ENCODE measurements around the gene PPIL3.
"Not testable (repeated sequence)": the region's sequence is repeated elsewhere in the genome, so short reads cannot be mapped to it uniquely, and the experiment has no call there.

The PPIL3 gene

GRCh38 chr2:200888704-200889625 lies at the start of gene PPIL3, which contains the start of gene NIF3L1:
Gene PPIL3 (minus strand): TSS chr2:200889077. CDS start chr2:200887615, 1,462 bp downstream.
Gene NIF3L1 (plus strand): TSS chr2:200889371. CDS start chr2:200891944, 2,573 bp downstream.
- in situ Hi-C loops (cut with MboI; ENCODE audit: low sequenced_read_pairs), result no loop called here

- in situ Hi-C loops (cut with MboI; ENCODE audit: low sequenced_read_pairs), result no loop called here
These were observed 42.2 kb upstream of the PPIL3 start for GRCh38 chr2:200930947-200931626.

GRCh38 chr2:200929334-200930249 lies 40.7 kb upstream of the PPIL3 start:
- in situ Hi-C loops (cut with MboI; ENCODE audit: low sequenced_read_pairs), result no loop called here

GRCh38 chr2:200922439-200922838 lies 33.6 kb upstream of the PPIL3 start:
- in situ Hi-C loops (cut with MboI; ENCODE audit: low sequenced_read_pairs), result loop anchor here (25.0 kb wide), 1 partner anchor 440 kb away; the partner anchor contains the start of gene FLACC1

GRCh38 chr2:200913654-200914053 lies 24.8 kb upstream of the PPIL3 start:
- in situ Hi-C loops (cut with MboI; ENCODE audit: low sequenced_read_pairs), result loop anchor here (25.0 kb wide), 1 partner anchor 449 kb away; the partner anchor contains the start of gene FLACC1

- in situ Hi-C loops (cut with MboI; ENCODE audit: low sequenced_read_pairs), result loop anchor here (5.0 to 25.0 kb wide), 2 partner anchors 267 to 452 kb away; partner anchors contain the start of gene FLACC1
These were observed 21.1 kb upstream of the PPIL3 start for GRCh38 chr2:200909958-200910357.

- in situ Hi-C loops (cut with MboI; ENCODE audit: low sequenced_read_pairs), result loop anchor here (5.0 to 25.0 kb wide), 2 partner anchors 272 to 457 kb away; partner anchors contain the start of gene FLACC1
These were observed 16.9 kb upstream of the PPIL3 start for GRCh38 chr2:200905618-200906296.

GRCh38 chr2:200901459-200902072 lies 12.7 kb upstream of the PPIL3 start:
- in situ Hi-C loops (cut with MboI; ENCODE audit: low sequenced_read_pairs), result loop anchor here (25.0 kb wide), 1 partner anchor 461 kb away; the partner anchor contains the start of gene FLACC1

- in situ Hi-C loops (cut with MboI; ENCODE audit: low sequenced_read_pairs), result no loop called here
These were observed 10.6 kb upstream of the PPIL3 start for GRCh38 chr2:200899482-200899881.

- in situ Hi-C loops (cut with MboI; ENCODE audit: low sequenced_read_pairs), result not testable (repeated sequence)
These were observed 7.1 kb downstream of the PPIL3 start for GRCh38 chr2:200881715-200882249.

- in situ Hi-C loops (cut with MboI; ENCODE audit: low sequenced_read_pairs), result no loop called here
These were observed 10.5 kb downstream of the PPIL3 start for GRCh38 chr2:200878289-200878880.

- in situ Hi-C loops (cut with MboI; ENCODE audit: low sequenced_read_pairs), result no loop called here
These were observed 11.4 kb downstream of the PPIL3 start for GRCh38 chr2:200877443-200877842.

- in situ Hi-C loops (cut with MboI; ENCODE audit: low sequenced_read_pairs), result no loop called here
These were observed 15.3 kb downstream of the PPIL3 start for GRCh38 chr2:200873560-200873959.

- in situ Hi-C loops (cut with MboI; ENCODE audit: low sequenced_read_pairs), result no loop called here
These were observed 17.7 kb downstream of the PPIL3 start for GRCh38 chr2:200871151-200871550.

- in situ Hi-C loops (cut with MboI; ENCODE audit: low sequenced_read_pairs), result no loop called here
These were observed 19.9 kb downstream of the PPIL3 start for GRCh38 chr2:200869014-200869413.

GRCh38 chr2:200864176-200865034 lies 24.5 kb downstream of the PPIL3 start, which contains the start of gene CLK1:
Gene CLK1 (minus strand): TSS chr2:200864658. CDS start chr2:200861862, 2,796 bp downstream.
- in situ Hi-C loops (cut with MboI; ENCODE audit: low sequenced_read_pairs), result no loop called here

GRCh38 chr2:200863782-200864175 lies 25.1 kb downstream of the PPIL3 start:
- in situ Hi-C loops (cut with MboI; ENCODE audit: low sequenced_read_pairs), result no loop called here

Measured in HL-60/S4 (cell line).